Keratinocyte (primary cell): Measurements from ENCODE around the gene TSPAN2. TPM values are rescaled to one million over a fixed set of nuclear protein-coding genes. Genes with fewer than 3 reads are reported as not detected.

Source experiments
- DNase-seq: peaks from one replicate; pipeline ENCODE4 v3.0.0-alpha.2; 2011; ENCODE audit warnings: low read depth, missing footprints, low spot score
- FAIRE-seq: peaks from 2 replicates; lab custom pipeline; 2011; peaks lifted over from hg19 to GRCh38; lab: Jason Lieb, UNC
- H2AFZ ChIP-seq: 2 replicates; pipeline ENCODE4 v1.6.0; 2012; ENCODE audit warnings: low read length, control low read depth, inconsistent platforms; ENCODE audit not compliant: control insufficient read depth
- H3K27ac ChIP-seq: 2 replicates; pipeline ENCODE4 v1.5.1; 2011; ENCODE audit warnings: low read length; ENCODE audit not compliant: control insufficient read depth, insufficient read depth
- H3K27me3 ChIP-seq: 3 replicates; pipeline ENCODE4 v1.6.0; 2011; ENCODE audit warnings: low read length; ENCODE audit not compliant: control insufficient read depth, insufficient read depth; ENCODE audit errors: extremely low read depth
- H3K36me3 ChIP-seq, 2 experiments: 2 replicates in 1 of 2; 3 replicates in 1 of 2; pipeline ENCODE4 v1.5.1; 2011; ENCODE audit warnings: low read length in 2 of 2, mild to moderate bottlenecking in 1 of 2; ENCODE audit not compliant: control insufficient read depth in 2 of 2, insufficient read depth in 2 of 2; ENCODE audit errors: extremely low read depth in 1 of 2
- H3K4me1 ChIP-seq: 3 replicates; pipeline ENCODE4 v1.5.1; 2011; ENCODE audit warnings: low read length; ENCODE audit not compliant: control insufficient read depth, insufficient read depth; ENCODE audit errors: extremely low read depth
- H3K4me2 ChIP-seq: 3 replicates; pipeline ENCODE4 v1.6.0; 2011; ENCODE audit warnings: low read depth, low read length; ENCODE audit not compliant: control insufficient read depth, insufficient read depth; ENCODE audit errors: extremely low read depth
- H3K4me3 ChIP-seq, 3 experiments: fragments of 200-600 bp in 1 of 3; sonication (generic) in 1 of 3; 2 replicates in 2 of 3; 3 replicates in 1 of 3; pipeline ENCODE4 v1.5.1; 2011 to 2016; ENCODE audit warnings: low read length in 3 of 3, mild to moderate bottlenecking in 3 of 3, control low read depth in 2 of 3, inconsistent platforms in 1 of 3, low read depth in 1 of 3, mixed read lengths in 1 of 3, mixed run types in 1 of 3, moderate library complexity in 1 of 3; ENCODE audit not compliant: control insufficient read depth in 2 of 3, insufficient read depth in 2 of 3; ENCODE audit errors: extremely low read depth in 1 of 3
- H3K79me2 ChIP-seq: 2 replicates; pipeline ENCODE4 v1.6.0; 2012; ENCODE audit warnings: low read length; ENCODE audit not compliant: control insufficient read depth, insufficient read depth
- H3K9ac ChIP-seq: 3 replicates; pipeline ENCODE4 v1.6.0; 2011; ENCODE audit warnings: low read length; ENCODE audit not compliant: control insufficient read depth, insufficient read depth; ENCODE audit errors: extremely low read depth
- H3K9me1 ChIP-seq: 3 replicates; pipeline ENCODE4 v1.6.0; 2011; ENCODE audit warnings: low read length; ENCODE audit not compliant: control insufficient read depth, insufficient read depth; ENCODE audit errors: extremely low read depth
- H3K9me3 ChIP-seq: 2 replicates; pipeline ENCODE4 v1.5.1; 2012; ENCODE audit warnings: low read depth, low read length; ENCODE audit not compliant: control insufficient read depth
- H4K20me1 ChIP-seq: 3 replicates; pipeline ENCODE4 v1.6.0; 2011; ENCODE audit warnings: low read length; ENCODE audit not compliant: control insufficient read depth, insufficient read depth; ENCODE audit errors: extremely low read depth
- EZH2 ChIP-seq: IDR thresholded peaks from one replicate; pipeline ENCODE4 v1.6.1; 2012; ENCODE audit warnings: inconsistent platforms, mild to moderate bottlenecking, low read length, moderate library complexity
- dilution Hi-C: fragments of 300-500 bp; cut with MboI; formaldehyde crosslinking; loops from one replicate; pipeline ENCODE4 v1.7.0; 2020; ENCODE audit warnings: low sequenced_read_pairs; ENCODE audit not compliant: extremely low pct_ligation_motif_present
- polyA plus RNA-seq, 5 experiments: library from polyadenylated mRNA; depleted of rRNA in 3 of 5; stranded (reverse) in 3 of 5; stranded (forward) in 1 of 5; unstranded in 1 of 5; fragments of >200 nt; gene quantifications; 1 replicate in 1 of 5; 2 replicates in 3 of 5; 3 replicates in 1 of 5; pipeline versions ENCODE4 v1.2.1 to v1.2.3, GENCODE V29; 2011 to 2012; ENCODE audit warnings: missing spikeins in 2 of 5, low read depth in 1 of 5, low replicate concordance in 1 of 5
- TF ChIP-seq, protein P1 (sequence below), 3 experiments: IDR thresholded peaks in 1 of 3; conservative IDR thresholded peaks in 1 of 3; optimal IDR thresholded peaks in 1 of 3; 2 replicates in 2 of 3; 3 replicates in 1 of 3; pipeline versions ENCODE3 to v1.5.1; 2011; ENCODE audit warnings: low read length in 3 of 3, mild to moderate bottlenecking in 3 of 3, moderate library complexity in 2 of 3, control low read depth in 1 of 3, inconsistent platforms in 1 of 3; ENCODE audit not compliant: insufficient read depth in 2 of 3; ENCODE audit errors: extremely low read depth in 1 of 3

The TSPAN2 gene
- polyA plus RNA-seq, 1 donor (not counting 4 experiments of a cell fraction or from before 2014, with no cell fraction given): 0.37 TPM

DNA sequence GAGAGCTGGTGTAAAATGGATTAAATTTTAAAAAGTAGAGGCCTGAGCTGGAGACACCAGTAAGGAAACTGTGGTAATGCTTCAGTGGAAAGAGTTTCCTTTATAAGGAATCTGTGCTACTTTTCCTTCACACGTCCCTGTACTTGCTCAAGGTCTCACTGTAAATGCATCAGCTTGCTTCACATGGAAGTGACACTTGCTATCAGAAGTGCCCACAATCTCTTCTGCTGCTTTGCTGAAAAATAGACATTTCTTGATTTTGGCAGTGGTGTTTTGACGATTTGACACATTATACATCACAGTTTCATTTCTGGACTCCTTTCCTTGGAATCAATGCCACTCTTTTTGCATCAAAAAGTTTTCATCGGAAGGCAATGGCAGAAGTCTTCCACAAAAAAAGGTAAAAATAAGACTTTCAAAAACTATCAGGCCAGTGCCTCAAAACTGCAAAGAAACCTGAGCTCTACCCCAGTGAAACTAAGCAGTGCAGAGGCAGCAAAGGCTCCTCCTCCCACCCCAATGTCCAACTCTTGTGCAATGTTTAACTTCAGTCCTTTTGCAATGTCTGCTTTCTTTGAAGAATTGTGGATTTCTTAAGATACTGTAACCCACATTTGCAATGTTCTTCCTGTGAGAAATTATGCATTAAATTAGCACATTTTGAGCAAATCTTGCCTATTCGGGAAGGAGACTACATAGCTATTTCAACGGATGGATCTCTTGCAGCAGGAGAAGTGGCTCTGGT is 18.4 kb upstream of the TSPAN2 start:
- Histone ChIP-seq H3K27ac (no peak overlapping the region), H3K4me3 (no peak overlapping the region), H3K9me3 (no peaks in the 10 kb centered on the region), H3K79me2 (no peaks in the 10 kb centered on the region), H3K9ac (no peak overlapping the region), H3K4me2 (no peak overlapping the region), H3K27me3 (no peaks in the 10 kb centered on the region), H4K20me1 (no peaks in the 10 kb centered on the region), H3K9me1 (no peaks in the 10 kb centered on the region), H3K4me1 (no peaks in the 10 kb centered on the region), H2AFZ (no peak overlapping the region), H3K36me3 (no peaks in the 10 kb centered on the region)
- TF ChIP-seq, protein P1, sequence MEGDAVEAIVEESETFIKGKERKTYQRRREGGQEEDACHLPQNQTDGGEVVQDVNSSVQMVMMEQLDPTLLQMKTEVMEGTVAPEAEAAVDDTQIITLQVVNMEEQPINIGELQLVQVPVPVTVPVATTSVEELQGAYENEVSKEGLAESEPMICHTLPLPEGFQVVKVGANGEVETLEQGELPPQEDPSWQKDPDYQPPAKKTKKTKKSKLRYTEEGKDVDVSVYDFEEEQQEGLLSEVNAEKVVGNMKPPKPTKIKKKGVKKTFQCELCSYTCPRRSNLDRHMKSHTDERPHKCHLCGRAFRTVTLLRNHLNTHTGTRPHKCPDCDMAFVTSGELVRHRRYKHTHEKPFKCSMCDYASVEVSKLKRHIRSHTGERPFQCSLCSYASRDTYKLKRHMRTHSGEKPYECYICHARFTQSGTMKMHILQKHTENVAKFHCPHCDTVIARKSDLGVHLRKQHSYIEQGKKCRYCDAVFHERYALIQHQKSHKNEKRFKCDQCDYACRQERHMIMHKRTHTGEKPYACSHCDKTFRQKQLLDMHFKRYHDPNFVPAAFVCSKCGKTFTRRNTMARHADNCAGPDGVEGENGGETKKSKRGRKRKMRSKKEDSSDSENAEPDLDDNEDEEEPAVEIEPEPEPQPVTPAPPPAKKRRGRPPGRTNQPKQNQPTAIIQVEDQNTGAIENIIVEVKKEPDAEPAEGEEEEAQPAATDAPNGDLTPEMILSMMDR (optimal IDR thresholded peaks at IDR 0.05 in 1 of 3, IDR thresholded peaks at IDR 0.05 in 1 of 3, conservative IDR thresholded peaks at IDR 0.05 in 1 of 3; ENCODE audit: extremely low read depth in 1 of 3, insufficient read depth in 2 of 3, low read length in 3 of 3): no peak
- TF ChIP-seq EZH2: no peak
- no peak for FAIRE-seq
- no peak for DNase-seq
- dilution Hi-C loops: no loop called here

DNA sequence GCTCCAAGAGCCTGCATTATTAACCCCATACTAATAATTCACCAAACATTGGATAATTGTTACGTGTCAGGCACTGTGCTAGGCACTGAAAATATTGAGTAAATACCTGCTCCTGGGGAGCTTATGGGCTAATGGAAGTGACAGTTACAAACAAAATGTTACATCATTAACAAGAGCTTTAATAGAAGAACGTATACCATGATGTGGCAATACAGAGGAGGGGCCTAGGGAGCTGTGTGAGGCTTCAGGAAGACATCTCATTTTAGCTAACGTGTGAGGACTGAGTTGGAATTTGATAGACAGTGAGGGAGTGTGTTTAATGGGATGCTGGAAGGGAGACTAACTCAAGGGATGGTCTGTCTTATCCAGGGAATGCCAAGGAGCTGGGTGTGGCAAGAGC is 16.5 kb upstream of the TSPAN2 start:
- TF ChIP-seq, protein P1 (optimal IDR thresholded peaks at IDR 0.05 in 1 of 3, IDR thresholded peaks at IDR 0.05 in 1 of 3, conservative IDR thresholded peaks at IDR 0.05 in 1 of 3; ENCODE audit: extremely low read depth in 1 of 3, insufficient read depth in 2 of 3, low read length in 3 of 3): no peak
- no peak for TF ChIP-seq EZH2
- no peaks in the 10 kb centered on the region for H4K20me1 ChIP-seq
- dilution Hi-C loops: no loop called here
- H3K4me2 ChIP-seq: no peak overlapping the region
- DNase-seq (no peak), FAIRE-seq (no peak)
- no peaks in the 10 kb centered on the region for H3K4me1 ChIP-seq
- H3K27ac ChIP-seq: no peak overlapping the region
- no peaks in the 10 kb centered on the region for H3K36me3 ChIP-seq
- no peaks in the 10 kb centered on the region for H3K9me1 ChIP-seq
- no peaks in the 10 kb centered on the region for H3K9me3 ChIP-seq
- no peaks in the 10 kb centered on the region for H3K79me2 ChIP-seq
- H3K4me3 ChIP-seq: no peak overlapping the region
- no peak overlapping the region for H3K9ac ChIP-seq
- H2AFZ ChIP-seq: no peak overlapping the region
- H3K27me3 ChIP-seq: no peaks in the 10 kb centered on the region
